B cell (primary cell): ENCODE data around the gene HEXIM1. TPM values are rescaled to one million over a fixed set of nuclear protein-coding genes. Genes with fewer than 3 reads are reported as not detected.

Experiments used
- ATAC-seq: fragments of 200-7000 bp; cut with Tn5 transposase; one replicate; pipeline ENCODE4 v1.10.0; 2021; ENCODE audit warnings: low read depth, mild to moderate bottlenecking, moderate number of reproducible peaks, moderate library complexity
- CTCF ChIA-PET: fragments of 350-600 bp; sonication (Branson Sonifier 250); formaldehyde crosslinking; loops from one replicate; lab custom pipeline; 2021; ENCODE audit warnings: antibody characterized with exemption, inconsistent platforms; lab: Charles Lee
- POLR2A ChIA-PET: fragments of 350-600 bp; sonication (Branson Sonifier 250); formaldehyde crosslinking; loops from one replicate; lab custom pipeline; 2021; ENCODE audit warnings: antibody characterized with exemption; lab: Charles Lee
- DNase-seq: peaks from one replicate; pipeline ENCODE4 v3.0.0; 2013
- H2AFZ ChIP-seq: 2 replicates; pipeline ENCODE4 v1.6.1; 2012; ENCODE audit warnings: mild to moderate bottlenecking, low read depth, low read length; ENCODE audit not compliant: insufficient read depth, poor library complexity, severe bottlenecking
- H3K27ac ChIP-seq, 2 donors: 1 replicate in 1 of 2; 2 replicates in 1 of 2; pipeline ENCODE4 v1.5.1; 2012 to 2013; ENCODE audit warnings: low read length in 2 of 2, mild to moderate bottlenecking in 2 of 2, moderate library complexity in 1 of 2
- H3K27me3 ChIP-seq, 4 experiments: fragments of 200-600 bp in 1 of 4; sonication (generic) in 1 of 4; replicated peaks in 1 of 4; 1 replicate in 2 of 4; 2 replicates in 2 of 4; pipeline versions ENCODE4 v1.6.1 to v1.7.0; 2013 to 2016; ENCODE audit warnings: low read length in 3 of 4, mild to moderate bottlenecking in 2 of 4, mixed read lengths in 1 of 4, moderate library complexity in 1 of 4; ENCODE audit not compliant: insufficient read depth in 4 of 4, control insufficient read depth in 3 of 4; ENCODE audit errors: control extremely low read depth in 1 of 4
- H3K36me3 ChIP-seq, 2 experiments: replicated peaks in 1 of 2; 1 replicate in 1 of 2; 2 replicates in 1 of 2; pipeline versions ENCODE4 v1.6.1 to v1.7.1; 2013; ENCODE audit warnings: low read length in 1 of 2; ENCODE audit not compliant: insufficient read depth in 2 of 2, control insufficient read depth in 1 of 2; ENCODE audit errors: control extremely low read depth in 1 of 2, extremely low read depth in 1 of 2
- H3K4me1 ChIP-seq, 2 donors: fragments of 200-600 bp in 1 of 2; sonication (generic) in 1 of 2; 1 replicate in 1 of 2; 2 replicates in 1 of 2; pipeline versions ENCODE4 v1.5.1 to v1.6.1; 2013 to 2017; ENCODE audit warnings: low read length in 2 of 2; ENCODE audit not compliant: control insufficient read depth in 2 of 2, insufficient read depth in 2 of 2
- H3K4me2 ChIP-seq: replicated peaks from 2 replicates; pipeline ENCODE3; 2012; ENCODE audit warnings: mild to moderate bottlenecking, low read depth, low read length; ENCODE audit not compliant: poor library complexity, severe bottlenecking
- H3K4me3 ChIP-seq, 5 experiments: fragments of 200-600 bp in 1 of 5; sonication (generic) in 1 of 5; 1 replicate in 3 of 5; 2 replicates in 2 of 5; pipeline versions ENCODE4 v1.5.1 to v1.7.0; 2011 to 2016; ENCODE audit warnings: low read length in 4 of 5, mild to moderate bottlenecking in 4 of 5, low read depth in 2 of 5, control low read depth in 1 of 5, moderate library complexity in 1 of 5; ENCODE audit not compliant: insufficient read depth in 1 of 5; ENCODE audit errors: control extremely low read depth in 1 of 5, extremely low read depth in 1 of 5
- H3K79me2 ChIP-seq: fragments of 200-600 bp; sonication (generic); one replicate; pipeline ENCODE4 v1.6.0; 2016; ENCODE audit warnings: low read length; ENCODE audit not compliant: control insufficient read depth, insufficient read depth
- H3K9ac ChIP-seq: fragments of 200-600 bp; sonication (generic); 2 replicates; pipeline ENCODE4 v1.6.1; 2017; ENCODE audit warnings: mild to moderate bottlenecking, low read length, moderate library complexity
- H3K9me3 ChIP-seq, 3 donors: one replicate each; pipeline versions ENCODE4 v1.6.1 to v1.7.1; 2013; ENCODE audit warnings: low read length in 2 of 3; ENCODE audit not compliant: control insufficient read depth in 2 of 3, insufficient read depth in 1 of 3; ENCODE audit errors: control extremely low read depth in 1 of 3
- H4K20me1 ChIP-seq: 2 replicates; pipeline ENCODE4 v1.6.0; 2012; ENCODE audit warnings: mild to moderate bottlenecking, low read length; ENCODE audit not compliant: insufficient read depth, control insufficient read depth, poor library complexity, severe bottlenecking
- H3K27ac Mint-ChIP-seq: one replicate; pipeline ENCODE4 v1.8.0; 2021; ENCODE audit warnings: mixed read lengths
- H3K27me3 Mint-ChIP-seq: one replicate; pipeline ENCODE4 v1.8.0; 2021; ENCODE audit warnings: mixed read lengths
- H3K4me1 Mint-ChIP-seq: one replicate; pipeline ENCODE4 v1.8.0; 2021; ENCODE audit warnings: mixed read lengths
- H3K4me3 Mint-ChIP-seq: one replicate; pipeline ENCODE4 v1.8.0; 2021; ENCODE audit warnings: mixed read lengths
- H3K9me3 Mint-ChIP-seq: one replicate; pipeline ENCODE4 v1.8.0; 2022; ENCODE audit warnings: mixed read lengths; ENCODE audit not compliant: insufficient read depth
- EZH2 ChIP-seq: IDR thresholded peaks from 2 replicates; pipeline ENCODE4 v1.6.1; 2012; ENCODE audit warnings: borderline replicate concordance, low read depth, mild to moderate bottlenecking, moderate library complexity, low read length; ENCODE audit not compliant: insufficient read depth, poor library complexity, severe bottlenecking
- WGBS: methylation state at CpG from one replicate; pipeline ENCODE4 v1.1.5; 2013; ENCODE audit warnings: missing lambda C conversion rate; ENCODE audit not compliant: insufficient coverage; 5-methylcytosine and 5-hydroxymethylcytosine counted together
- intact Hi-C: fragments of 100-400 bp; cut with micrococcal nuclease; formaldehyde crosslinking; loops from one replicate; pipeline ENCODE4 v1.10.0; 2022
- polyA plus RNA-seq: library from polyadenylated mRNA; depleted of rRNA; stranded (reverse); fragments of >200 nt; gene quantifications from 2 replicates; pipeline ENCODE4 v1.2.3, GENCODE V29; 2012
- total RNA-seq, 2 donors: library from RNA; stranded (reverse); fragments of 120-200 nt in 1 of 2; gene quantifications; 1 replicate in 1 of 2; 2 replicates in 1 of 2; pipeline versions ENCODE4 v1.2.3 to v1.2.4, GENCODE V29; 2013 to 2022
- TF ChIP-seq, protein P1 (sequence below): fragments of 200-600 bp; IDR thresholded peaks from one replicate; pipeline ENCODE4 v1.8.0; 2022; ENCODE audit warnings: antibody characterized with exemption, mild to moderate bottlenecking

HEXIM1 gene
- total and polyA plus RNA-seq, 2 donors (not counting 1 experiment from before 2014, with no cell fraction given) = 23.7 to 48.9 TPM

DNA sequence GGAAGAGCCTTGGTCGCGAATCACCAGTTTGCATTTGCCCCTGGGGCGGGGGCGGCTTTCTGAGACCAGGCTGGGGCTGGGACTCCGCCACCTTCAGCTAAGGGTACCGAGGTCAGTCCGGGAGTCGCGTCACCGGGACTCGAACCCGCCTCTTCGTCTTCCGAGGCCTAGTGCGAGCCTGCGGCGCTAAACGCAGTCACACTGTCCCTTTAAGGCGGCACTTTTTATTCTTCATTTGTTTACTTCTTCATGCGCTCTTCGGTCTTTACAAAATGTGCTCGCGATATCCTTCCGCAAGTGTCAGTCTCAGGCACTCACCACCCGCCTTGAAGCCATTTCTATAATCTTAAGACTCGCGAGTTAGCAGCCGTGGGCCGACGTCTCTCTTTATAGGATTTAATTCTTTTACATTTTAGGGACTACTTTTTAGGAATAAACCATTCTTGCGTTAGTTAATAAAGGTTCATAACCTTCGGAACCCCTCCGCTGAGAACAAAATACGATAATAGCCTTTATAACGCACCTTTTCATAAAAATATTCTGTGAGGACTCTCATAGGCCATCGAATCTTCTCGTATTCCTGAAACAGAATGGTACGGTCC lies 593 bp upstream of the HEXIM1 start:
- Histone ChIP-seq H3K4me2 (peak overlapping the region; percentile 90), H3K27ac (peak overlapping the region; percentile 97 to 98), H3K27me3 (no peaks in the 10 kb centered on the region), H3K9me3 (peaks cover 0 to 3% (median 0%) of the 10 kb centered on the region in 3 donors), H3K9ac (peak overlapping the region; percentile 97), H2AFZ (peak overlapping the region; percentile 85), H3K36me3 (no peaks in the 10 kb centered on the region), H3K4me1 (peaks cover 40 to 73% of the 10 kb centered on the region in 2 donors), H3K4me3 (peak overlapping the region; percentile 69 to 99 (median 72)), H4K20me1 (peaks cover 13% of the 10 kb centered on the region), H3K79me2 (peaks cover 37% of the 10 kb centered on the region)
- DNase-seq = peak; percentile 94
- peak; percentile 19 for ATAC-seq
- ChIA-PET POLR2A (interaction anchor here (0.6 to 6.6 kb wide), 15 partner anchors 10 to 1077 kb away, joined by 4 to 246 read pairs (median 10); partner anchors contain the start of genes ACBD4, EFTUD2, G6PC3 and HEXIM2), CTCF (interaction anchor here (0.6 to 7.5 kb wide), 10 partner anchors 8 to 134 kb away, joined by 3 to 242 read pairs (median 30); partner anchors contain the start of genes ACBD4, FMNL1, HEXIM2 and NMT1)
- H3K27ac Mint-ChIP-seq = peak overlapping the region; percentile 99
- no peaks in the 10 kb centered on the region for H3K27me3 Mint-ChIP-seq
- peaks cover 63% of the 10 kb centered on the region for H3K4me1 Mint-ChIP-seq
- peak overlapping the region; percentile 91 for H3K4me3 Mint-ChIP-seq
- no peaks in the 10 kb centered on the region for H3K9me3 Mint-ChIP-seq
- 0% methylated on average over 26 of the region's 38 CpGs for WGBS
- no peak for TF ChIP-seq EZH2
- TF ChIP-seq, protein P1, sequence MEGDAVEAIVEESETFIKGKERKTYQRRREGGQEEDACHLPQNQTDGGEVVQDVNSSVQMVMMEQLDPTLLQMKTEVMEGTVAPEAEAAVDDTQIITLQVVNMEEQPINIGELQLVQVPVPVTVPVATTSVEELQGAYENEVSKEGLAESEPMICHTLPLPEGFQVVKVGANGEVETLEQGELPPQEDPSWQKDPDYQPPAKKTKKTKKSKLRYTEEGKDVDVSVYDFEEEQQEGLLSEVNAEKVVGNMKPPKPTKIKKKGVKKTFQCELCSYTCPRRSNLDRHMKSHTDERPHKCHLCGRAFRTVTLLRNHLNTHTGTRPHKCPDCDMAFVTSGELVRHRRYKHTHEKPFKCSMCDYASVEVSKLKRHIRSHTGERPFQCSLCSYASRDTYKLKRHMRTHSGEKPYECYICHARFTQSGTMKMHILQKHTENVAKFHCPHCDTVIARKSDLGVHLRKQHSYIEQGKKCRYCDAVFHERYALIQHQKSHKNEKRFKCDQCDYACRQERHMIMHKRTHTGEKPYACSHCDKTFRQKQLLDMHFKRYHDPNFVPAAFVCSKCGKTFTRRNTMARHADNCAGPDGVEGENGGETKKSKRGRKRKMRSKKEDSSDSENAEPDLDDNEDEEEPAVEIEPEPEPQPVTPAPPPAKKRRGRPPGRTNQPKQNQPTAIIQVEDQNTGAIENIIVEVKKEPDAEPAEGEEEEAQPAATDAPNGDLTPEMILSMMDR = no peak
- intact Hi-C loops = loop anchor here (1.0 to 5.0 kb wide), 8 partner anchors 12 to 1140 kb away; partner anchors contain the start of genes ACBD4, HEXIM2 and NMT1
